NCI-H1694 (cell line): ENCODE measurements around the gene TBC1D16.
A peak's percentile ranks its signal among the peaks of the same experiment; 100 is the strongest.
"Not testable (repeated sequence)": the region's sequence is repeated elsewhere in the genome, so short reads cannot be mapped to it uniquely, and the experiment has no call there.

Experiments used
- DNase-seq: peaks from one replicate; lab custom pipeline; 2025; lab: John Stamatoyannopoulos, UW

TBC1D16 gene

DNA sequence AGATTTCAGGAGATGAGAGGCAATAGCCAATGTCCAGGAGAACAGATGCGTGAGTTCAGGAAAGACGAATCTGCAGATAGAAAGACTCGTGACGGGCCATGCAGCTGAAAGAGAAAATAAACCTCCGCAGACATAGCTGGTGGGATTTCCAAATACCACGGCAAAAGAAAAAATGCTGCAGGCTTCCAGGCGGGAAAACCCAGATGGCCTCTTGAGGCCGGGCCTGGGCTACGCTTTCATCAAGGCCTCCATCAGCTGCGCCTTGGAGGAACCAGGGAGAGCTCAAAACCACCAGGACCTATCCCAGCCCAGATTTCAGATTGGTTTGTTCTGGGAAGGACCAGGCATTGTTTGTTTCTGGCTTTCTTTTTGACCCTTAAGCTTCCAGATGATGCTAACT is 17.4 kb upstream of the TBC1D16 start:
- DNase-seq, result no peak

DNA sequence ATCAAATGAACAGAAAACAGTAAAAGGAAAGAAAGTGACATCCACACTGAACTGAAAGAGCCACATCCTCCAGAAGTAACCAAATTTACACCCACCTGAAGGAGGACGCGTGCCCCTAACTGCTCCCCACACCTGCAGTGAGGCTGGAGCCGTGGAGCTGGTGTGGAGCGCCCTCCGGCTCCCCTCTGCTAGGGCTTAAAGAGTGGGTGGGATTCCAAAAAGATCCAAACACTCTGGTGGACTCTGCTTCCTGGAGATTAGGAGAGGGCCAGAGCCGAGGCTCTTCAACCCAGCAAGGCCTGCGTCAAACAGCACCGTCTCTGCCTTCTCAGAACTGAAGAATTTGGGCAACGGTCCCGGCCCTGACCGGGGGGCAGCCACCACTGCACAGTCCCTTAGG is 16.0 kb upstream of the TBC1D16 start:
- DNase-seq, result no peak

DNA sequence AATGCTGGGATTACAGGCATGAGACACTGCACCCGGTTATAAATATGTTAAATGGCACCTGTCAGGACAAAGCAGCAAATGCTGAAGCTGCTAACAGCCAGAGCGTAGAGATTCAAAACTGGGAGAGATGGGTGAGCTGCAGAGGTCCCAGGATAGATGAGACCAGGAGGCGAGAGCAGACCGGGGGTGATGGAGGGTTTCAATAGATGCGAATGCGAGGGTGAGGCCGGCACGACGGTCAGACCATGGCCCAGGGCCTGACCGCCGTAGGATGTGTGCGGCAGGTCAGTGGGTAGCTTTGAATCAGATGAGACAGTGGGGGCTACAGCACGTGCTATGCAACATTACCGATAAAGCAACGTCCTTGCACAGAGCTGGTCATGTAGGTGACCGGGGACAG is 15.0 kb upstream of the TBC1D16 start:
- no peak for DNase-seq

DNA sequence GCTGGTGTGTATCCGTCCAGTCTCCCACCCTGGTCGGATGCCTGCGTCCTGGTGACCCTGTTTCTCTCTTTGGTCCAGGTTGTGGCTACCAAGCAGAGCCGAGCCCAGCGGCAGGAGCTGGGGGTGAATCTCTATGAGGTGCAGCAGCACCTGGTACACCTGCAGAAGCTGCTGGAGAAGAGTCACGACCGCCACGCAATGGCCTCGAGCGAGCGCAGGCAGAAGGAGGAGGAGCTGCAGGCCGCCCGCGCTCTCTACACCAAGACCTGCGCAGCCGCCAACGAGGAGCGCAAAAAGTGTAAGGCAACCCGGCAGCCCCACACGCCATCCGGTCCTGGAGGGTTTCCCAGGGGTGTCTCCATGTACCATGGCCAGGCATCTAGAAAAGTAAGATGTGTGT is 14.3 kb upstream of the TBC1D16 start:
- DNase-seq, result no peak

DNA sequence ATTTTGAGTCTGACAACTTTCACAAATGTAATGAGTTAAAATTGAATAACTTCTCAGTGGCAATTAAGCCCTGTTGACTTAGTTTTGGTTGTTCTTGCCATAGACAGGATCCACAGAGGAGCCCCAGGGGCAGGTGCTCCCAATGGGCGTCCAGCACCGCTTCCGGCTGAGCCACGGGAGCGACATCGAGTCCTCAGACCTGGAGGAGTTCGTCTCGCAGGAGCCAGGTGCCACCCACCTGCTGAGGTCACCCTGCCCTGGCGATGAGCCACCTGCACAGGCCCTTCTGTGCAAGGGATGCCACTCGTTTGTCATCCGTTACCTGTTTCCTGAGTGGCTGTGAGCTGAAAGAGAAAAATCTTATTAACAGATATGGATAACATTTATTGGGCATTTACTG is 11.5 kb upstream of the TBC1D16 start:
- DNase-seq, result no peak

DNA sequence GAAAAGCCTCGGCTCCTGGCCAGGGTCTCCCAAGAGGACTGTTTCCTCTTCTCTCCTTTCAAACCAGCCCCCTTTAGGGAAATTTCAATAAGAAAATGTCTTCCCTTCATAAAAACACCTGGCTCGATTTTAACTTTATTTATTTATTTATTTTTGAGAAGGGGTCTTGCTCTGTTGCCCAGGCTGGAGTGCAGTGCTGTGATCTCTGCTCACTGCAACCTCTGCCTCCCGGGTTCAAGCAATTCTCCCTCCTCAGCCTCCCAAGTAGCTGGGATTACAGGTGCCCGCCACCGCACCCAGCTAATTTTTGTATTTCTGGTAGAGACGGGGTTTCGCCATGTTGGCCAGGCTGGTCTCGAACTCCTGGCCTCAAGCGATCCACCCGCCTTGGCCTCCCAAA is 11.0 kb upstream of the TBC1D16 start:
- DNase-seq, result not testable (repeated sequence)

DNA sequence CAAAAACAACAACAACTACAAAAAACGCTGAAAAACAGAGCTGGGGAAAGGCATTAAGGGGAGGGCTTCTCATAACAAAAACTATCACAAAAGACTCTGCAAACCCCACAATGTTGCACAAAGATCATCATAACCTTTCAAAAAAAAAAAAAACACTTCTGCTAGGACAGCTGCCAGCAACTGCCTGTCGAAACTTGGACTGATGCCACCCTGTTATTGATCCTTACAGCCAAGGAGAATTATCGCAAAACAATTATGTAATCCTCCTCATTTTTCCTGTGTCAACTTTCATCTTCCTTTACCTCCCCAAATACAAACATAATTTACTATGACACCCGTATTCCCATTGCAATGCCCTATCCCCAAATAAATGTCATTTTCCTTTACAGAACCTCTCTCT is 10.0 kb upstream of the TBC1D16 start:
- DNase-seq, result no peak

DNA sequence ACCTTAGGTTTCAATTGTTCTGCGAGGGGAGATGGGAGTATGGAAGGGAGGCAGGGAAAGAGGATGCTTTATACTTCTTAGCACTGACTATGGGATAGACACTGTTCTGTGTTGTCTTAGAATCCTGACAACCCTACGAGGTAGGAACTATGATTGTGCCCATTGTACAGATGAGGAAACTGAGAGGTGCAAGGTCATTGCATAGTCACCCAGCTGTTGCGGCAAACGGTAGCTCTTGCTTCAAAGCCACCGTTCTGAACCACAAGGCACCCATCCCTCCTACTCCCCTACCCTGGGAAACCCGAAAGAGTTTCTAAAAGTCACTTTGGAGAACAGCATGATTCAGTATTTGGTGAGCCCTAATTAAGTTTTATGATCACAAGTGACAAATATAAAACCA is 8.3 kb upstream of the TBC1D16 start:
- DNase-seq, result no peak

DNA sequence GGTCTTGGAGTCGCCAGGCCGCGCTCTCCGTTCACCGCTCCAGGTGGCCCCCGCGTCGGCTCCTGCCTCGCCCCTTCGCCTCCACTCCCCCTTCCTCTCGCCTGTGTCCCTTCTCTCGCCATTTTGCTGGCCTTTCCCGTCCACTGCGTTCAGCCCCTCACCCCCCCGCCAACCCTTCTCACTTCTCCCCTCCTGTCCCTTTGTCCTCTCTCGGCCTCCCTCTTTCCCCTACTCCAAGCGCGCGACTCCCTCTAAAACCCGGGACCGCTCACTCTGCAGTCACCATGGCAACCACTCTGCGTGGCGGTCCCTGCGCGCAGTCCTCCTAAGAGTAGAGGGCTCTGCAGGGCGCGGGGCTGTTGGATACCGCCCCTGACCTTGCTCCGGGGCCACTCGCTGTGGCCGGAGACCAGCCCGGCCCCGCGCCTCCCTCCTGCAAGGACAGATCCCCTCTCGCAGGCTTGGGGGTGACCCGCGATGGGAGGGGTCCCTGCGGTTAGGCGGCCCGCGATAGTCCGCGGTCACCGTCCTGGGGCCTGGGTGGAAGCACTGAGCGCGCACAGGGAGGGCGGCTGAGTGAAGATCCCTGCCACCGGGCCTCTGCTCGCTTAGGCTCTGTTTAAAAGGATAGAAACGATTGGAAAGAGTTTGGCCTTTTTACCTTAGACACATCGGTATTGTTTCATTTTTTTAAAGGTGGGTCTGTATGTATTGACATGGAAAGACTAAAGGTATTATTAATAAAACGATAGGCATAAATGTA is 1.2 kb upstream of the TBC1D16 start:
- no peak for DNase-seq

DNA sequence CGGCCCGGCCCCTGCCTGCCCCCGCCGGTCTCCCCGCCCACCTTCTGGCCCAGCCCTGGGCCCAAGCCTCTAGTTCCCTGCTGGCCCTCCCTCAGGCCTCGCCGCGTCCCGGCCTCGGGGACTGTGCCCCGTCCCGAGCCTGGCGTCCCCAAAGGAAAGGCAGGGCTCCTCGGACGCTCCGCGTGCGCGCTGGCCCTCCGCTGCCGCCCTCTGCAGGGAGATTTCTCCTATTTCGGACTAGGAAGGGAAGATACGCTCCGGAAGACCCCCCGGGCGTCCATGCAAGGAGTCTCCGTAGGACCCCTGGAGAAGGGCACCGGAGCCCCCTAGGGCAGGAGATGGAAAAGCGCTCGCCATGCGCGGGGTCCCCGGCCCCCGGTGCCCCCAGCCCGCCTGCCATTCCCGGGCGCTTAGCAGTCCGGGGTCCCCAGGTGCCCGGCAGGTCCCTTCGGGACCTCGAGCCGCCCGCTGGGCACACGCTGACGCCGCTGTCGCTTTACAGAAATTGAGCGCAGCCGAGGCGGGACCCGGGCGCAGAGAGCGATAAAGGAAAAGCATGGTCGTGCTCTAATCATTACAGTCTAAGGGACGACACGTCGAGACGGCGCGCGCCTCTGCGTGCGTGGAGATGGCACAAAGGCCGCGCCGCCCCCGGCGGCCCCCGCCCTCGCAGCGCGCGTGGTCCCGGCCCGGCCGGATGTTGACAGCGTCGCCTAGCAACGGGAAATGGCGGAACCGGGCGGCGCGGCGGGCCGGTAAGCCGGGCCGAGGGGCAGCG is 454 bp upstream of the TBC1D16 start, which contains the start of gene CCDC40:
Gene CCDC40 (plus strand): TSS at position 706 of the 778 bp plus-strand sequence. CDS start 21 bp downstream, at position 727.
- DNase-seq, result peak; percentile 38

DNA sequence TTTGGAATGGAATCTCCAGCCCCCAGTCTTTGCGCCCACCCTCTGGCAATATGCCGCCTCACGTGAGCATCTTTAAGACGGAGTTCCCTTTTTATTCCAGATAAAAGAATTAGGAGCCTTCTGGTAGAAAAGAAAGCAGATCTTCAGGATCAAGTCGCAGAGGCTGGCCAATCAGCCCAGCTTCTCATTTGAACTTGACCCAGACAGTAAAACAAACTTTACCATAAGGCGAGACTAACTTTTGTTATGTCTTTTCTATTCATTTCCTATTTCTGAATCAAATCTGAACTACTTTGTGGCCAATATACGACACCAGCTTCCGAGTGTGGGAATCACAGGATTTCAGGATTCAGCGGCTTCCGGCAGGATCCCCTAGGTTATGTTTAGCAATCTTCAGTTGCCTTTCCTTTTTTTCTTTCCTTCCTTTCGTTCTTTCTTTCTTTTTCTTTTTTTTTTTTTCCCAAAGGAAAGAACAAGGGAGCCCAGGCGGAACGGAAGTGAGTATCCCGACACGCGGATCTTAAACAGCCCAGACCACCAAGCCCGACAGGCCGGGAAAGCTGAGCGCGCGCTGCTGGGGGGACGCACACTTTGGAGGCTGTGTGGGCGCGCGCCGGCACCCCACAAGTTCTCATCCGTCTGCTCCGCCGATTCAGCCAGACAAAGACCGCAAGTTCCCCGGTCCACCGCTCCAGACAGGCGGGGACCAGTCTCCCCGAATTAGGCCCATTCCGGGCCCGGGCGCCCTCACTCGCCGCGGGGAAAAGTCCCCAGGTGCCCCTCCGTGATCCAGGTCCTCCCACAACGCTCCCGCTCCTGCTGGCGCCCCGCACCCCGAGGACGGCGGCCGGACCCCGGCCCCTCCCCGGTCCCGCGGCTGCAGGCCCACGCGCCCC is 633 bp downstream of the TBC1D16 start:
- no peak for DNase-seq

DNA sequence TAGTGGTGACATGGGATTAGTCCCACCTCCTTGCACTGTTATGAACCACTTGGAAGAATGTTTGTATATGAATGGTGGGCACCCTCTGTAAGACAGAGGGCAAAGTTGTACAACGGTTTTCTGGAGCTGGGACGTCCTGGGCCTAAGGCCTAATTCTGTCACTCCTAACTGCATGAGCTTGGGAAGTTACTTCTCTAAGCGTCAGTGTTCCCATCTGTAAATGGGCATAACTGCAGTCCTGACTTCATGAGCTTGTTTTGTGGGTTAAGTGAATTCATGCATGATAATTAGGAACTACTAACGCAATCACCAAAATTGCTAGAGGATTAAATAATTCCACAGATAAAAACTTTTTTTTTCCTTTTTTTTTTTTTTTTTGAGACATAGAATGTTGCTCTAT is 1.8 kb downstream of the TBC1D16 start:
- DNase-seq, result no peak

DNA sequence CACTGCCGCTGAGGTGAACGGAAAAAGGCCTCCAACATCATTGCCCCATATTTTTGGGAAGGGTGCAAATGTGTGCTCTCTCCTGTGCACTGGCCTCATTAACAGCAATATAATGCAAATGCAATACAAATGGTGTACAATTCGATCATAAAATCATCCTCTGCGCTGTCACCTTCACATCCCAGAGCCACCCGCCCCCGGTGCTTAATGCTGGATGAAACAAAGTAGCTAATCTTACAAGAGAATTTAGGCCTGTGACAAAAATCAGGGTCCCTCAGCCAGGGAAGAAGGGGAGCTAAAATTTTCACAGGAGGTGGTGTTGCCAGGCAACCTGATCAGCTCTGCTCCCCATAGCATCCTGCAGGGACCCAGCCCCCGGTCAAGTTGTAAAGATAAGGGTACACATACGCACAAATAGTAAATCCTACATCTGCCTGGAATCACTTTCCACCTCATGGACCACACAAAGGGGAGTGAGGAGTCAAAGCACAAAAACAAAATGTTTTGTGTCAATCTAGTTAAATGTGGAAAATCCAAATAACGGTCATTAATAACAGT is 3.0 kb downstream of the TBC1D16 start:
- no peak for DNase-seq

DNA sequence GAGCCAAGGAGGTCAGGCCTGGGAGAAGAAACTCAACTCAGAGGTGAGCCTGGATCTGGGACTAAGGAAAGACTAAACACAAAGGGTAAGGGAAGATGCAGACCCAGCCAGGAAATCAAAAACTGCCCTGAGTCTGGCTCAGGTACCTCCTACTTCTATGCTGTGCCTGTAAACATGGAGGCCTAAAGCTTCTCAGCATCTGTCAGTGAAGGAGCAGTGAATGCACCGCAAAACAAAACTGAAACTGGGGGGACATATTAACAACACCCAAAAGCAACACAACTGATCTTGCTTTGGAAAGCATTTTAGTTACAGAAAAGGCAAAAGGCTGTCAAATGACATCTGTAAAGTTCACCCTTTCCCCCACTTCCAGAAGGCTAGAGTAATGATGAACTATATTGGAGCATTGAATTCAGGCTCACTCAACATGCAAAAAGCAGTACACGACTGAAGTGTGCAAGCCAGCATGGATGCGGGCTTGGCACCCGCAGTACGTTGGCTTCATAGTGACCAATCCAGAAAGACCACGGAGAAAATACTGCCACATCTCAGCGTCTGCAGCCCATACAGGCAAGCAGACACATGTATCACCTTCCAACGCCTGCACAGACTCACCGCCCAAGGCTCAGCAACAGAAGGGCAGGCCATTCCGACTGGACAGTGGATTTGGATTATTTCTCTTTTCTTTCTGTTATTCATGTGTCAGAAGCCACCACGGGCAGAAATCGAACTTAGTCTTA is 3.8 kb downstream of the TBC1D16 start:
- DNase-seq, result no peak

DNA sequence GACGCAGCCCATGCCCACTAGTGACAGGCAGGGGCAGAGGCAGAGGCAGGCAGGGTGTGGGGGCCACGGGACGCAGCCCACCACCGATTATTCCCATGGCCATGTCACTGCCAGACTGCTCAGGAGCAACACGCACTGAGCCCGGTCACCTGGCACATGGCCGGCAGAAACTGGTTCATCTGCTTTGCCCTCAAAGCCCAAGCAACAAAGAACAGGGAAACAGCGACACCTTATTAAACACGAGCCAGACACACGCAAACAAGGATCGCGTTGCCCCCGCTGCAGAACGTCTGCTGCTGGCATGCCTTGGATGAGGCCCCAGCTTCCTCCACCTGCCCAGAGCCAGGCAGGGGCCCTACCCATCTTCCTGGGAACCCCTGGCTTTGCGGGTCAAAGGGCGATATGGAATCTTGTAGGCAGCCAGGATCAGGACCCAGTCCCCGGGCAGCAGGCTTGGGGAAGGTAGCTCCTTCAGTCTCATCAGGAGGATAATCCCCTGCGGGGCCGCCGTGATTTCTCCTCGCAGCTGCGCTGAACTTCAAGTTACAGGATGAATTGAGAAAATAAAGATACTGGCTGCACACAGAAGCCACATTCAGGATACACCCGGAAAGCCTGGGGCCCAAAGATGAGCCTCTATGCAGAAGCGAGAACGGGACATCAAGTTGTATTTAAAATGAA is 4.8 kb downstream of the TBC1D16 start:
- DNase-seq, result peak; percentile 54

DNA sequence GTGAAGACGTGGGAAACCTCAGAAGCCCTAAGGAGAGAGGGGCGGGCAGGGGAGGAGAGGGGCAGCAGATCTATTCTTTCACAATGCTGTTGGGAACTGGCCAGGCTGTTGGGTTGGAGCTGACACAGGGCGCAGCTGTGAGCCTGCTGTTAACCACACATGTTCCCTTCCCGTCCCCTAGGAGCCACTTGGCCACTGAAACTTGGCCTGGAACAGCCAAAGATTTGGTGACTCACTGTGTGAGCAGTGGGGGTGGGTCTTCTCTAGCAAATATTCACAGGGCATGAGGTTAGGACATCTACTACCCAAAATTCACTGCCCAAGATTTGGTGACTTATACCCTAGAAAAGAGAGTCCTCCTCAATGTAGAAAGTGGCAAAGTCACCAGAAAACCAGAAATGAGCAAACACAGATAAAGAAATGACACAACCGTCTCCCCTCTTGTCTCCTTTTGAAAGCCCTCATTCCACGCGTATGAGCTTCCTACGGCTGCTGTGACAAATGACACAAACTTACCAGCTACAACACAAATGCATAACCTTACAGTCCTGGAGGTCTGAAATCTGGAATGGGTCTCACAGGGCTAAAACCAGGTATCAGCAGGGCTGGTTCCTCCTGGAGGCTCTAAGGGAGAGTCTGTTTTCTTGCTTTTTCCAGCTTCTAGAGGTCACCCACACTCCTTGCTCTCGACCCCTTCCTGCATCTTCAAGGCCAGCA is 6.3 kb downstream of the TBC1D16 start:
- peak; percentile 89 for DNase-seq

DNA sequence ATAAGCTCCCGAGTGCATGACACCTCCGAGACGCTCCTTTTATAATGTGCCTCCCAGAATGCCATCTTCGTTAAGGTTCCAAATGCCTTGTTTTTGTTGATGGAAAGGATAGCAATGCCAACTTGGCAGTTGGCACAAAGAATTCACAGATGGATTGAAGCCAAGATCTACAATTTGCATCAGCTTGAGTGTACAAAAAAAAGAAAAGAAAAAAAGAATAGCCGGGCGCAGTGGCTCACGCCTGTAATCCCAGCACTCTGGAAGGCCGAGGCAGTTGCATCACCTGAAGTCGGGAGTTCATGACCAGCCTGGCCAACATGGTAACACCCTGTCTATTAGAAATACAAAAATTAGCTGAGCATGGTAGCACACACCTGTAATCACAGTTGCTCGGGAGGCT is 7.6 kb downstream of the TBC1D16 start:
- peak; percentile 45 for DNase-seq

DNA sequence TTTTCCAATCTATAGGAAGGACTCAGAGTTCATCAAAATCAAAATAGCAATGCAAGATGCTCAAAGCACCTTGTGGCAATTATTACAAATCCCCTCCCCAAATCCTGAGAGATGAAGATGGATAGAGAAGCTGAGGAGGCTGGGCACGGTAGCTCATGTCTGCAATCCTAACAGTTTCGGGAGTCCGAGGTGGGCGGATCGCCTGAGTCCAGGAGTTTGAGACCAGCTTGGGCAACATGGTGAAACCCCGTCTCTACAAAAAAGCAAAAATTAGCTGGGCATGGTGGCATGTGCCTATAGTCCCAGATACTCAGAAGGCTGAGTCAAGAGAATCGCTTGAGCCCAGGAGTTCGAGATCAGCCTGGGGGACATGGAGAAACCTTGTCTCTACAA is 8.6 kb downstream of the TBC1D16 start:
- DNase-seq, result no peak

DNA sequence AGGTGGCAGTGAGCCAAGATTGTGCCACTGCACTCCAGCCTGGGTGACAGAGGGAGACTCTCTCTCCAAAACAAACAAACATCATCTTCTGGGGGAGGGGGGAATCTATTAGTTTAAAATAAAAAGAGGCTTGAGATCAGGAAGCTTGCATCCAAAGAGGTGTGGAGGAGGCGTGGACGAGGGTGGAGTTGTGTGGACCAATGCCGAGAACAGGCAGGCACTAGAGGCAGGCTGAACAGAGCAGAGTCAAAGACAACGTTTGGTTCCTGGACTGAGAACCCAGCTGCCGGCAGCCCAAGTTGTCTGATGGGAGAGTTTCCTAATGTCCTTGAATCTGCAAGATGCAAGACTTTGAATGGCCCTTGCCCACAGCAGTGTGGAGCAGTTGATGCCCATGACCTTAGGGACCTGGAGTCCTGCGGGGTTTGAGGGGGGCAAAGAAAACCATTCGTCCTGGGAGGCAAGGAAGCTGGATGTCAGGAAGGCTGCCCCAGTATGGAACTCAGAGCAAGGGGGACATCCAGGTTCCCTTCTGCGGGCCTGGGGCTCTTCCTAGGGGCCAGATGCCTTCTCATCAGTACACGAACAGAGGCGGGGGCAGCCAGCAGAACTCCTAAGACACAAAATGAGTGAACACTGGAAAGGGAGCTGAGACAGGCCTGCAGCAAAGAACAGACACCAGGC is 9.2 kb downstream of the TBC1D16 start:
- DNase-seq, result no peak

DNA sequence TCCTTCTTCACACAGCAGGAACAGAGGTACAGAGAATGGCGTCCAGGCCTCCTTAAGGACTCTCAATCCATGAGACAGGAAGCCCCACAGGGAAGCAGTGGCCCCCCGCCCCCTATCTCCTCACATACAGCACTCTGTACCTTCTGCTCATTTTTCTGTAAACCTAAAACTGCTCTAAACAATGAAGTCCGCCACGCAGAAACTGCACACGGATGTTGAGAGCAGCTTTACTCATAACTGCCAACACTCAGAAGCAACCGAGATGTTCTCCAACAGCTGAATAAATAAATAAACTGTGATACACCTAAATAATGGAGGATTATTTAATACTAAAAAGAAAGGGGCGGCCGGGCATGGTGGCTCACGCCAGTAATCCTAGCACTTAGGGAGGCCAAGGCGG is 9.9 kb downstream of the TBC1D16 start:
- DNase-seq, result no peak
